Measurements from ENCODE around the gene CDCA4. TPM values are rescaled to one million over a fixed set of nuclear protein-coding genes. Genes with fewer than 3 reads are reported as not detected.

The CDCA4 gene
- total and polyA plus RNA-seq, 2 experiments from 2014 or later: 24.0 to 27.5 TPM

DNA sequence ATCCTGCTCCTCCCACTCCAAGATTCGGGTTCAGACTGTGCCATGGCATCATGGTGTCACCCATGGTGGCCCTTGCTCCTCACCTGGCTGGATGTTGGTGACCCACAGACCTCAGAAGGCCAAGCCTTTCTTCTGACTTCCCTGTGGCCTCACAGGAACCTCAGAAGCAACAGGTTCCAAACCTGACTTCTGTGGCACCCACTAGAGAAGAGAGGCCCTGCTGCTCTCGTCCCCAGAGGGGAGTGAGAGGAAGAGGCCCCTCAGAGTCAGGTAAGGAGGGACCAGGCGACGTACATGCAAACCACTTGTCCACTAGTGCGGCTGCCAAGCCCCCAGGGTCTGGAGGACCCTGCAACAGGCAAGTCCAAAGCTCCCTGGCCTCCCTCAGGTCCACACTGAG is 24.9 kb downstream of the CDCA4 start:
- H3K9ac ChIP-seq: no peak overlapping the region
- no peak overlapping the region for H3K27ac ChIP-seq
- TF ChIP-seq EZH2phosphoT487 (IDR thresholded peaks at IDR 0.05; ENCODE audit: insufficient read depth, low read depth) (no peak), EZH2 (IDR thresholded peaks at IDR 0.05; ENCODE audit: insufficient read depth, poor library complexity, severe bottlenecking) (no peak)

DNA sequence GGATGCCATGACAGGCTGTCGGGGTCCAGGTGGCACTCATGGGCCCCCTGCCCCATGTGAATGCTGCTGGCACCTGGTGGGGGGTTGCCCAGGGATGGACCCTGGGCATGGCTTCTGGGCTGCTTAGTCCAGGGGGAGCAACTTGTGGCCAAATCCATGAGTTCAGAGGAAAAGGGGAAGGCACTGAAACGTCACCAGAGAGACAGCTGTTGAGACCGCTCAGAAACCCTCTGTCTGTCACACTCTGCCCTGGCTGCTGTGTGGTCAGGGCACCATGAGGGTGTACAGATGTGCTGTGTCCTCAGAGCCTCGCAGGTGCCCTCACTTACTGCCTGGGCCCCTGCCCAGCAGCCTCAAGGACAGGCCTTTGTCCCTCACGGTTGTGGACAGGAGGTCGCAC is 25.9 kb downstream of the CDCA4 start:
- peaks cover 4% of the 10 kb centered on the region; the same call in 1 of the 2 replicates for H3K36me3 ChIP-seq (ENCODE audit: low read depth)
- no peak overlapping the region for H3K9ac ChIP-seq
- H3K9me2 ChIP-seq (ENCODE audit: insufficient read depth): no peaks in the 10 kb centered on the region
- H3K27me3 ChIP-seq (replicated peaks; ENCODE audit: insufficient read depth): no peaks in the 10 kb centered on the region
- WGBS, 2 experiments (ENCODE audit: low coverage in 1 of 2, low lambda C conversion rate in 2 of 2, missing lambda C conversion rate in 2 of 2): 93 to 96% methylated on average over 6 of the region's 6 CpGs
- no peaks in the 10 kb centered on the region for H3F3A ChIP-seq (ENCODE audit: insufficient read depth)
- H3K9me3 ChIP-seq (ENCODE audit: low read depth): no peaks in the 10 kb centered on the region
- H3K79me2 ChIP-seq (ENCODE audit: insufficient read depth): no peaks in the 10 kb centered on the region
- no peaks in the 10 kb centered on the region for H3K4me1 ChIP-seq (ENCODE audit: insufficient read depth)
- H3K27ac ChIP-seq: no peak overlapping the region
- in situ Hi-C loops (cut with MboI): no loop called here
- H2AFZ ChIP-seq: no peak overlapping the region
- TF ChIP-seq EZH2phosphoT487 (IDR thresholded peaks at IDR 0.05; ENCODE audit: insufficient read depth, low read depth): no peak
- no peak for TF ChIP-seq EZH2 (IDR thresholded peaks at IDR 0.05; ENCODE audit: insufficient read depth, poor library complexity, severe bottlenecking)
- no peaks in the 10 kb centered on the region for H4K20me1 ChIP-seq (ENCODE audit: insufficient read depth)
- H3K4me3 ChIP-seq: no peak overlapping the region
- DNase-seq: no peak
- no peak overlapping the region for H3K4me2 ChIP-seq (ENCODE audit: unreplicated experiment)

More for the DNA sequence above, 24.9 kb downstream of the CDCA4 start:
- Histone ChIP-seq H3K9me3 (ENCODE audit: low read depth) (no peaks in the 10 kb centered on the region), H3K4me1 (ENCODE audit: insufficient read depth) (no peaks in the 10 kb centered on the region), H3K4me3 (no peak overlapping the region), H3K4me2 (ENCODE audit: unreplicated experiment) (no peak overlapping the region), H3F3A (ENCODE audit: insufficient read depth) (no peaks in the 10 kb centered on the region), H4K20me1 (ENCODE audit: insufficient read depth) (no peaks in the 10 kb centered on the region), H2AFZ (no peak overlapping the region), H3K36me3 (ENCODE audit: low read depth) (peaks cover 4% of the 10 kb centered on the region; the same call in 1 of the 2 replicates), H3K27me3 (replicated peaks; ENCODE audit: insufficient read depth) (no peaks in the 10 kb centered on the region), H3K9me2 (ENCODE audit: insufficient read depth) (no peaks in the 10 kb centered on the region), H3K79me2 (ENCODE audit: insufficient read depth) (no peaks in the 10 kb centered on the region)
- 77 to 78% methylated on average over 5 of the region's 5 CpGs for WGBS, 2 experiments (ENCODE audit: low coverage in 1 of 2, low lambda C conversion rate in 2 of 2, missing lambda C conversion rate in 2 of 2)
- no peak for DNase-seq
- in situ Hi-C loops (cut with MboI): no loop called here

DNA sequence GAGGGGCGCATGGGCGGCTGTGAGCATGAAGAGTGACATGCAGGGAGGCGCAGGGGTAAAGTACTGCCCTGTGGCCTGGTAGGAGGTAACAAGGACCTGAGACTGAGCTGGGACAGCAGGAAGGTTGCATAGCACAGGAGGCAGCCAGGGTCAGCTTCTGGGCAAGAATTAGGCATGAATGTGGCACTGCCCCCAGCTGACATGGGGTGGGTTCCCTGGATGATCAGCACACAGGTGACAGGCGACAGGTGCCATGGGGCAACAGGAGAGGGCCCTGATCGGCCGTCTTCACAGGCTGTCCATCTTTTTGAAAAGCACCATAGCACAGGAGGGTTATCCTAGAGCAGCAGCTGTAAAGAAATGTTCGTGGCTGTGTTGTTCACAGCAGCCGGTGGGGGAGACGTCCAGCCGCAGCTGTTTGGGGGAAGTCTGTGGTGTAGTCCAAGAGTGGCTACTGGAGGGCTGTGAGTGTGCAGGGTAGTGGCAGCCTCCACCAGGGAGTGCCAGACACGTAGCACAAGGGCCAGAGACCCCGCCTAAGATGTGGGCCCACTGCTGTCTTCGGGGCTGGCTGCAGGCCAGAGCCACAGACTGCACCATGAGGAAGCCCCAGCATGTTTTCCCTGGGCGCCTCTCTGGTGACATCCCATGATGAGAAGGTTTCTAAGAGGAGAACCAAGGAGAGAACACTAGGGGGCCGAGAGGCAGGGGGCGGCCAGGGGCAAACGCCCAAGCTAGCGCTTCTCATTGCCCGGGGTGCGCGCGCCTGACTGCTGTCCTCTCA is 26.9 kb downstream of the CDCA4 start:
- WGBS, 2 experiments (ENCODE audit: low coverage in 1 of 2, low lambda C conversion rate in 2 of 2, missing lambda C conversion rate in 2 of 2): 85 to 87% methylated on average over 22 of the region's 22 CpGs
- Histone ChIP-seq H4K20me1 (ENCODE audit: insufficient read depth) (no peaks in the 10 kb centered on the region), H3K9me2 (ENCODE audit: insufficient read depth) (no peaks in the 10 kb centered on the region), H3K79me2 (ENCODE audit: insufficient read depth) (no peaks in the 10 kb centered on the region), H3K27me3 (replicated peaks; ENCODE audit: insufficient read depth) (no peaks in the 10 kb centered on the region), H3K27ac (no peak overlapping the region), H2AFZ (no peak overlapping the region), H3K4me1 (ENCODE audit: insufficient read depth) (no peaks in the 10 kb centered on the region), H3K9ac (no peak overlapping the region), H3K9me3 (ENCODE audit: low read depth) (no peaks in the 10 kb centered on the region), H3K4me3 (no peak overlapping the region), H3K36me3 (ENCODE audit: low read depth) (no peaks in the 10 kb centered on the region), H3F3A (ENCODE audit: insufficient read depth) (no peaks in the 10 kb centered on the region), H3K4me2 (ENCODE audit: unreplicated experiment) (no peak overlapping the region)
- in situ Hi-C loops (cut with MboI): no loop called here
- DNase-seq: no peak
- no peak for TF ChIP-seq EZH2phosphoT487 (IDR thresholded peaks at IDR 0.05; ENCODE audit: insufficient read depth, low read depth)
- TF ChIP-seq EZH2 (IDR thresholded peaks at IDR 0.05; ENCODE audit: insufficient read depth, poor library complexity, severe bottlenecking): no peak

DNA sequence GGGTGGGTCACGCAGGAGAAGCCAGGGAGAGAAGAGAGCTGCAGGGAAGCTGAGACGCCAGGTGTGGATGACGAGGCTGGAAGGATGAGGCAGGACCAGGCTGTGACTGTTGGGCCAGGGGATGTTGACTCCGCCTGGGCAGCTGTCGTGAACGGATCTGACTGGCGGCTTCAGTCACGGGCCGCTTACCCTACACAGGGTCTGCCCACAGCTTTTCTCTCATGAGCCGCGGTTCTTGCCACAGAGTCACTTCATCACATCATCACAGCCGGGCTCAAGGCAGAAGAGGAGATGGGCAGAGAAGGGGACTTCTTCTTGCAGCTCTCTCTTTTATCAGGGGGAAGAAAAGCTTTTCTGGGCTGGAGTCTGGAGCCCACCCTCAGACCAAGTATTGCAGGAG is 27.6 kb downstream of the CDCA4 start:
- H3K36me3 ChIP-seq (ENCODE audit: low read depth): no peaks in the 10 kb centered on the region
- TF ChIP-seq EZH2phosphoT487 (IDR thresholded peaks at IDR 0.05; ENCODE audit: insufficient read depth, low read depth) (no peak), EZH2 (IDR thresholded peaks at IDR 0.05; ENCODE audit: insufficient read depth, poor library complexity, severe bottlenecking) (no peak)
- H3K9ac ChIP-seq: no peak overlapping the region
- no peak overlapping the region for H3K4me2 ChIP-seq (ENCODE audit: unreplicated experiment)
- H3K79me2 ChIP-seq (ENCODE audit: insufficient read depth): no peaks in the 10 kb centered on the region
- no peak overlapping the region for H3K27ac ChIP-seq
- no peaks in the 10 kb centered on the region for H4K20me1 ChIP-seq (ENCODE audit: insufficient read depth)
- no peaks in the 10 kb centered on the region for H3K9me2 ChIP-seq (ENCODE audit: insufficient read depth)
- H3K4me3 ChIP-seq: no peak overlapping the region
- no peaks in the 10 kb centered on the region for H3F3A ChIP-seq (ENCODE audit: insufficient read depth)
- H3K9me3 ChIP-seq (ENCODE audit: low read depth): no peaks in the 10 kb centered on the region
- WGBS, 2 experiments (ENCODE audit: low coverage in 1 of 2, low lambda C conversion rate in 2 of 2, missing lambda C conversion rate in 2 of 2): 93 to 95% methylated on average over 12 of the region's 12 CpGs
- in situ Hi-C loops (cut with MboI): no loop called here
- no peak for DNase-seq
- no peaks in the 10 kb centered on the region for H3K4me1 ChIP-seq (ENCODE audit: insufficient read depth)
- H2AFZ ChIP-seq: no peak overlapping the region
- no peaks in the 10 kb centered on the region for H3K27me3 ChIP-seq (replicated peaks; ENCODE audit: insufficient read depth)
